Uterus (tissue), 2 donors: ENCODE measurements around the gene TRIM65.

Source experiments
- CTCF ChIP-seq, 4 experiments: fragments of 200-600 bp in 2 of 4; fragments of 450-650 bp in 2 of 4; sonication (generic) in 2 of 4; IDR thresholded peaks; one replicate each; pipeline ENCODE4 v1.5.1; 2016 to 2019; ENCODE audit warnings: antibody characterized with exemption in 4 of 4, mild to moderate bottlenecking in 2 of 4, moderate library complexity in 1 of 4
- POLR2A ChIP-seq, 2 donors: fragments of 450-650 bp; IDR thresholded peaks; one replicate each; pipeline ENCODE4 v1.6.1; 2016; ENCODE audit warnings: antibody characterized with exemption in 2 of 2, mild to moderate bottlenecking in 1 of 2, moderate library complexity in 1 of 2

- TF ChIP-seq CTCF (IDR thresholded peaks at IDR 0.05) (no peak), POLR2A (IDR thresholded peaks at IDR 0.05) (no peak)
These were observed 20.9 kb downstream of the TRIM65 start for GRCh38 chr17:75875940-75876189.
